Measurements from ENCODE around the gene GPR25.

GRCh38 chr1:200909071-200909470 lies 36.3 kb downstream of the GPR25 start:
- TF ChIP-seq POLR2A (IDR thresholded peaks at IDR 0.05; ENCODE audit: extremely low read depth, insufficient read length) (no peak), CTCF (IDR thresholded peaks at IDR 0.05; ENCODE audit: low read depth, low read length) (no peak), MYC (IDR thresholded peaks at IDR 0.05; ENCODE audit: low read depth, low read length) (no peak)

Measured in NB4 (cell line).